Measurements from ENCODE around the gene IRAG1.

IRAG1 gene

GRCh38 chr11:10728789-10729472 is 35.4 kb upstream of the IRAG1 start:
- TF ChIP-seq CTCF (IDR thresholded peaks at IDR 0.05; ENCODE audit: insufficient read depth, low read length, poor library complexity, severe bottlenecking): no peak
- no peak overlapping the region for H3K4me3 ChIP-seq (replicated peaks; ENCODE audit: low read depth, low read length)
- H3K27me3 ChIP-seq (replicated peaks; ENCODE audit: control insufficient read depth, insufficient read depth, low read length): no peaks in the 10 kb centered on the region
- H3K36me3 ChIP-seq (ENCODE audit: control insufficient read depth, insufficient read depth, low read length): no peaks in the 10 kb centered on the region
- no peak for DNase-seq (ENCODE audit: extremely low read depth, insufficient read length)

- Histone ChIP-seq H3K27me3 (replicated peaks; ENCODE audit: control insufficient read depth, insufficient read depth, low read length) (no peaks in the 10 kb centered on the region), H3K36me3 (ENCODE audit: control insufficient read depth, insufficient read depth, low read length) (no peaks in the 10 kb centered on the region), H3K4me3 (replicated peaks; ENCODE audit: low read depth, low read length) (no peak overlapping the region)
- DNase-seq (ENCODE audit: extremely low read depth, insufficient read length): no peak
- no peak for TF ChIP-seq CTCF (IDR thresholded peaks at IDR 0.05; ENCODE audit: insufficient read depth, low read length, poor library complexity, severe bottlenecking)
These were observed 34.6 kb upstream of the IRAG1 start for GRCh38 chr11:10728154-10728553.

- no peak for DNase-seq (ENCODE audit: extremely low read depth, insufficient read length)
- no peak overlapping the region for H3K4me3 ChIP-seq (replicated peaks; ENCODE audit: low read depth, low read length)
These were observed 33.7 kb upstream of the IRAG1 start for GRCh38 chr11:10727146-10727851.

GRCh38 chr11:10725907-10726253 is 32.3 kb upstream of the IRAG1 start:
- H3K36me3 ChIP-seq (ENCODE audit: control insufficient read depth, insufficient read depth, low read length): no peaks in the 10 kb centered on the region
- H3K27me3 ChIP-seq (replicated peaks; ENCODE audit: control insufficient read depth, insufficient read depth, low read length): no peaks in the 10 kb centered on the region
- TF ChIP-seq CTCF (IDR thresholded peaks at IDR 0.05; ENCODE audit: insufficient read depth, low read length, poor library complexity, severe bottlenecking): no peak
- H3K4me3 ChIP-seq (replicated peaks; ENCODE audit: low read depth, low read length): no peak overlapping the region
- peak; percentile 13 for DNase-seq (ENCODE audit: extremely low read depth, insufficient read length)

More at GRCh38 chr11:10727146-10727851, 33.7 kb upstream of the IRAG1 start:
- Histone ChIP-seq H3K27me3 (replicated peaks; ENCODE audit: control insufficient read depth, insufficient read depth, low read length) (no peaks in the 10 kb centered on the region), H3K36me3 (ENCODE audit: control insufficient read depth, insufficient read depth, low read length) (no peaks in the 10 kb centered on the region)
- no peak for TF ChIP-seq CTCF (IDR thresholded peaks at IDR 0.05; ENCODE audit: insufficient read depth, low read length, poor library complexity, severe bottlenecking)

GRCh38 chr11:10725114-10725906 is 31.8 kb upstream of the IRAG1 start:
- H3K36me3 ChIP-seq (ENCODE audit: control insufficient read depth, insufficient read depth, low read length): no peaks in the 10 kb centered on the region
- H3K27me3 ChIP-seq (replicated peaks; ENCODE audit: control insufficient read depth, insufficient read depth, low read length): no peaks in the 10 kb centered on the region
- no peak for DNase-seq (ENCODE audit: extremely low read depth, insufficient read length)
- no peak for TF ChIP-seq CTCF (IDR thresholded peaks at IDR 0.05; ENCODE audit: insufficient read depth, low read length, poor library complexity, severe bottlenecking)
- H3K4me3 ChIP-seq (replicated peaks; ENCODE audit: low read depth, low read length): no peak overlapping the region
